HG03457 (cell line): ENCODE results near the gene NEURL4.
"Not testable (repeated sequence)": the region's sequence is repeated elsewhere in the genome, so short reads cannot be mapped to it uniquely, and the experiment has no call there.

Source experiments
- ATAC-seq: cut with Tn5 transposase; IDR thresholded peaks from one replicate; pipeline ENCODE4 v1.9.1; 2021; ENCODE audit warnings: moderate number of reproducible peaks; ENCODE audit not compliant: unreplicated experiment

Gene NEURL4

DNA sequence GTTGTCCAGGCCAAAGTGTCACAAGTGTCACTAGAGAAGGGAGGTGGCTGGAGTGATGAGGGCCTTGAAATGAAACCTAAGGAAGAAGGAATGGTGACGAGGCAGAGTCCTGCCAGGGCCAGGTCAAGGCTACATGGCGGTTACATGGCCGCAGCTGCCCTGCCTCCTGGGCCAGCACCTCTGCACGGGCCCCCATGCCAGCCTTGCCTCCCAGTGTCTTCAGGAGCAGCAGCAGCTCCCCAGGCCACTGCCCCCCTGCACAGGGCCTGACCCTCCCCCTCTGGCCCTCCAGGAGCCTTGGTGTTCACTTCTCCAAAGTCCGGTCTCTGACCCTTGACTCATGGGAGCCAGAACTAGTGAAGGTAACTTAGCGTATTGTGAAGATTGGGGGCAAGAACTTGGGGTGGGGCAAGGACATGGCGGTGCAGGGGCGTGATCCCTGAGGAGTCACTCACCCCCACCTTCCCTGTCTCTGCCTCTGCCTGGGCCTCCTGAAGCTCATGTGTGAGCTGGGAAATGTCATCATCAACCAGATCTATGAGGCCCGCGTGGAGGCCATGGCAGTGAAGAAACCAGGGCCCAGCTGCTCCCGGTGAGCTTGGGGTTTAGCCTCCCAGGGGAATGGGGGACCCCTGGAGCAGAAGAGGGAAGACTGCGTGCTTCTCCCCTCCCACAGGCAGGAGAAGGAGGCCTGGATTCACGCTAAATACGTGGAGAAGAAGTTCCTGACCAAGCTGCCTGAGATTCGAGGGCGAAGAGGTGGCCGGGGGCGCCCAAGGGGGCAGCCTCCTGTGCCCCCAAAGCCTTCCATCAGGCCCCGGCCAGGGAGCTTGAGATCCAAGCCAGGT is 18.7 kb upstream of the NEURL4 start:
- no peak for ATAC-seq

DNA sequence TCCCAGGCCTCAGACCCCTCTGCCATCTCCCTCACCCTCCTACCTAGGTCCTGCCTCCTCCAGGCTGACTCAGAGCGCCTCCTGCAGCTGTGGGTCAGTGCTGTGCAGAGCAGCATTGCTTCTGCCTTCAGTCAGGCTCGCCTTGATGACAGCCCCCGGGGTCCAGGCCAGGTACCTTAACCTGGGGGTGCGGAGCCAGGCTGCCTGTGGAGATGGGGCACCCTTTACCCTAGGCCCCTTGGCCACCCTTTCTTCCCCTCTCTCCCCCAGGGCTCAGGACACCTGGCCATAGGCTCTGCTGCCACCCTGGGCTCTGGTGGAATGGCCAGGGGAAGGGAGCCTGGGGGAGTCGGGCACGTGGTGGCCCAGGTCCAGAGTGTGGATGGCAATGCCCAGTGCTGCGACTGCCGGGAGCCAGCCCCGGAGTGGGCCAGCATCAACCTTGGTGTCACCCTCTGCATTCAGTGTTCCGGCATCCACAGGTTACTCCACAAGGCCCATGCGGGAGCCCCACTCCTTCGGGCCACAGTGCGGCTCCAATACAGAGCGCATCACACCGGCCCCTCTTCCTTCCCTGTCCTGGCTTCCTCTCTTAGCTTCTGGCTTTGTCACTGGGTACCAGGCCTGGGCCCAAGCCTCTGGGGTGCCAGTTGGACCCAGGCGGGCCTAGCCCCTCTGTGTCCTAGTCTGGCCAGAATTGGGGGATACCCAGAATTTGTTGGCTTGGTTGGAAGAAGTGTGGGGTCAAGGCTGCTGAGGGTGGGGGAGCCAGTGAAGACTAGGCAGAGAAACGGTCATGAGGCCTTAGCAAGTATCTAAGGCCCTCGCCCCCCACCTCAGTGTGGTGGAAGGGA is 17.9 kb upstream of the NEURL4 start:
- ATAC-seq, result no peak

- no peak for ATAC-seq
Observed at GRCh38 chr17:7343250-7343649, 14.1 kb upstream of the NEURL4 start.

GRCh38 chr17:7341842-7342241 is 12.7 kb upstream of the NEURL4 start:
- ATAC-seq, result no peak

GRCh38 chr17:7340179-7340578 is 11.0 kb upstream of the NEURL4 start:
- no peak for ATAC-seq

GRCh38 chr17:7337600-7337999 is 8.5 kb upstream of the NEURL4 start:
- ATAC-seq, result not testable (repeated sequence)

GRCh38 chr17:7336240-7337175 is 7.4 kb upstream of the NEURL4 start, which contains the start of gene ACAP1:
TSS of gene ACAP1 (plus strand) at chr17:7336529. CDS start at chr17:7336735, 206 bp downstream.
- ATAC-seq, result no peak

DNA sequence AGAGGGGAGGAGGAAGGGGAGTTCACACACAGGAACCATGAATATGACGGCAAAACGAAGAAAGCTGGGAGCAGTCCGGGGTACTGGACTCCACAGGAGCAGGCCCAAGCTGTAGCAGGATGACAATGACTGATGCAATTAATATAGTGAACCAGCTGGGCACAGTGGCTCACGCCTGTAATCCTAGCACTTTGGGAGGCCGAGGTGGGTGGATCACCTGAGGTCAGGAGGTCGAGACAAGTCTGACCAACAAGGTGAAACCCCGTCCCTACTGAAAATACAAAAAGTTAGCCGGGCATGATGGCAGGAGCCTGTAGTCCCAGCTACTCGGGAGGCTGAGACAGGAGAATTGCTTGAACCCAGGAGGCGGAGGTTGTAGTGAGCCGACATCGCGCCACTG is 6.6 kb upstream of the NEURL4 start:
- not testable (repeated sequence) for ATAC-seq

DNA sequence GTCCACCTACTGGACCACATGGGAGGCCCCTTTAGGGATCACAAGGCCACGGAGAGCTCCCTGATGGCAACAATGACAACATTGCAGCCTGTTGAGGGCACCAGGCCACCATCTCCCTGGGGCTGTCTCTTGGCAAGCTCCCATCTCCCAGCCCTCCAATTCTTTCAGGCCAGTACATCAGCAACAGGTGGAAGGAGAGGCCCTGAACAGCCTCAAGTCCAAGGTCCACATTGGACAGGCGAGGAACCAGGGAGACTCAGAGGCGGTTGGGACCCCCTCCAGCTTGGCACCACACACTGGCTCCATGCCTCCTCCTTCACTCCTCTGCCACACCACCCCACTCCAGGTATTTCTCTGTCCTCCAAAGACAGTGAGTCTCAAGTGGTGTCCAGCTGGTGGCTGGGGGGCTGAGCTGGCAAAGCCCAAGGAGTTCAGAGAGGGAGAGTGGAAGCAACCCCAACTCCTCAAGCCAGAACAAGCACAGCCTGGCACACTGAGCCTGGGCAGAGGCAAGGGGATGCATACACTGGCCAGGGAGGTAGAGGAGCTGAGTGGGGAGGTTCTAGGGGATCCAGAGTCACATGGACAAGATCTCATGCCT is 5.9 kb upstream of the NEURL4 start:
- ATAC-seq, result no peak

GRCh38 chr17:7332600-7333069 is 3.5 kb upstream of the NEURL4 start:
- ATAC-seq, result not testable (repeated sequence)

DNA sequence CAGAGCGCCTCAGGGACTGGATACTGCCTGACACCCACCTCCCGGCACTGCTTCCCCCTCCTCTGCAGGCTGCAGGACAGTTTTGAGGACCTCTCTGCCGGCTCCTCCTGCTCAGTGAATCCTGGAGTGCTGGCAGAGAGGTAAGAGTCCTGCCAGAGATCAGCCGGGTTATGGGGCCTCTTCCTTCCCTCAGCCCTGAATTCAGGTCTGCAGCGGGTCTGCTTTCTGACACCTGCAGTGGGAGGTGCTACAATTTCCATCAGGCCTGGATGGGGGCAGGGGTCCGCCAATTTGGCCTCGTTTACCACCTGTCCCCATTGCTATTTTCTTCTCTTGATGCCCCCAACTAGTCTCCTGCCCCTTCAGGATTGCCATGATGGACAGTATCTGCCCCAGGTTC is 3.0 kb upstream of the NEURL4 start:
- ATAC-seq, result no peak

DNA sequence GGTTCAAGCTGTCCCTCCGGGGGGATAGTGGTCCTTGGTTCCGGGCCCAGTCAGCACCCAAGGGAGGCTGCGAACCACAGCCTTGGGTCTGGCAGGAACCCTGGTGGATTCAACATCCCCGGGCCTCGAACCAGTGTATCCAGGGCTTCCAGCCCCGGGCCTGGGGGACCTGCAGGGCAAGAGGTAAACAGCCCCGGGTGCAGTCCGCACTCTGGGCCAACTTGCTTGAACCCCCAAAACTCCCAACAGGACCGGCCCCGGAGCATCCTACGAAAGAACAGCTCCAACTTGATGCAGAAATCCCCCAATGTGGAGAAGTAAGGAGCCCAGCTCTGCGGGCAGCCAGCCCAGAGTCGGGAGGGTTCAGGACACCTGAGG is 1.5 kb upstream of the NEURL4 start:
- no peak for ATAC-seq

DNA sequence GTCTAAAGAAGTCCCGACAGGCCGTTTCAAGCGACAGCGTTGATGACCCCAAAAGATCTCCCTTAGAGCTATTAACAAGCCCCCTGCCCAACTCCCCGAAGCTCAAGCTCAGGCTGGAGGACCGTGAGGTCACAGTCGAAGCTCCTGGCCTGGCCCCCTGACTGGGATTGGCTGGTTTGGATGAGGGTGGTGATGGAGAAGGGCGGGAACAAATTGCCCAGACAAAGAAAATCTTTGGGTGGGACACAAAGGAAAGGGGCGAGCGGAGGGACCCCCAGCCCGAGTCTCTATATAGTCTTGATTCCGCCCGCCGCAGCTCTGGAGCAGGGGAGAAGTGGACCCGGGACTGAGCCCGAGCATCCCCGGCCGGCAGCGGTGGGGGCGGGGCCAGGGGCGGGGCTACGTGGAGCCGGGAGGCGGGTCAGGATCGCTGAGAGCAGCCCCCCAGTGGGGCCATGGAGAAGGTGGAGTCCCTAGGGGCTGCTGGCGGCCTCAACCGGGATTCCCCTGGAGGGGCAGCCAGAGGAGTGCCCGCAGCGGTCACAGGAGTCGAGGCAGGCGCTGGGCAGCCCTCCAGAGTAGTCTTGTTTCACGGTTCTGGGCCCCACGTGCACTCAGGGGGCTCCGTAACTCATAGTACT is 982 bp upstream of the NEURL4 start:
- ATAC-seq, result peak; percentile 36

DNA sequence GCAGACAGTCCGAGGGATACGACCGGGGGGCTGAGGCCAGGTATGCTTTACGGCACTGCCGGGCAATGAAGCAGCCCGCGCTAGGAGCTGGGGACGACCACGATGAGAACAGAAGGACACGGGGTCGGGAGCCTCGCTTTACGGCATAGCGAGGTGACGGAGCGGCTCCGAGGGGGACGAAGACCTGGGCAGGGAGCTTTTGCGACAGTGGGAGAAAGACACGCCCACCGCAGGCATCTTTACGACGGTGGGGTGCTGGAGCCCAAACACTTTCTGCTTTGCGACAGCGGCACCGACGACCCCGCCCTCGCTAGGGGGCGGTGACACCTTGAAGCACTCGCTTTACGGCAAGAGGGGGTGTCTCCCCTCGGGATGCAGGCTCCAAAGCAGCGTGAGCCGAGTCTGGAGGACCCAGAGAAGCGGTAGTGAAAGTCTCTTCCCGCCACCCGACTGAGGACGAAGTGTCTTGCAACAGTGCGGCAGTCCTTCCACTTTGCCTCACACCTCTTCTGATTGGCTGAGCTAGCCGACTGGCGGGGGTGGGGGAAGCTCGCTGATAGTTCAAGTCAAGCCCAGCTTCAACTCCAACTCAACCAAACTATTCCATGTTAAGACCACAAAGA is 350 bp upstream of the NEURL4 start:
- peak; percentile 47 for ATAC-seq

DNA sequence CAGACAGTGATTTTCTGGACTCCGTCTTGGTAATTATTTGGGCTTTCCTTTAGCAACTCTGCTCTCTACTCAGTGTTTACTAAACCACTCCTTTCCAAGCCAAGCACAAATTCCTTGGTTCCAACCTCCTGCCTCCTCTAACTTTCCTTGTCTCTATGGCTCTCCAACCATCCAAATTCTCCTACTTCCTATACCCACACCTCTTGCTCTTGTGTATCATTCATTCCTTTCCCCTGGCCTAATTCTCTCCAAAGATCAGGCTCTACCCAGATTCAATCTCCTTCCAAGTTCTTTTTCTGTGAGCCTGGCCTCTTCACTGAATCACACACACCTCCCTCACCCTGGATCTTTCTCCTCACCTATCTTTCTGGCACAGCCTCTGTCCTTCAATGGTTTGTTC is 1.1 kb downstream of the NEURL4 start:
- ATAC-seq, result no peak

DNA sequence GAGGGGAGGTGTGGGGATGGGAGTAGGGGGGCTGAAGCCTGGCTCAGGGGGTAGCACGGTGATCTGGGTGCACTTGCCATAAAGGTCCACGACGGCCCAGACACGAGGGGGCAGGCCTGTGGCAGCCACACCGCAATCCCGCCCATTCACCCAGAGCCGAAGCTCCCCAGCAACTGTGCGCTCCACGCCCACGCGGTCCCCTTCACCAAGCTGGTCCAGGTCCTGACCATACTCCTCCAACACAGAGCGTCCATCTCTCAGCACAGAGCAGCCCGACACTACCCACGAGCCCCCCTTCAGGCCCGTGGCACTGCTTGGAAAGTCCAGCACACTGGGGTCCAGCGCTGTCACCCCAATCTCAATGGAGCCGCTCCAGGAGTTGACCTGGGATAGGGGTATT is 1.6 kb downstream of the NEURL4 start:
- no peak for ATAC-seq

DNA sequence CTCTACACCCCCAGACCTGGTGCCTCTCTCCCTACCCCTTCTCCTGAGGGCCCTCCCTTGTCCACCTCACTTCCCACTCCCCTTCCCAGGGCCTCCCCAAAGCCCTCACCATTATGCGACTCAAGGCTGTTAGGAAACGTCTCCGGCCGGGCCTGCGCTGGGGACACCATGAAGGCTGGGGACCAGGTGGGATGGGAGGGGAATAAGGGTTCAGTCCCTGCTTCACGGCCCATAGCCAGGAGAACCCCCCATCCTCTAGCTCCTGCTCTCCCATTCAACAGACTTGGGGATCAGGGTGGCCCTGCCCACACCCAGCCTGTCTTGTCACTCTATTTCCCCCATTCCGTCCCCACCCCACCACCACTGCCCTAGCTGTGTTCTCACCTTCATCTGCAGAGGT is 2.1 kb downstream of the NEURL4 start:
- no peak for ATAC-seq

GRCh38 chr17:7326186-7326585 is 2.9 kb downstream of the NEURL4 start:
- no peak for ATAC-seq

GRCh38 chr17:7325031-7325528 is 4.1 kb downstream of the NEURL4 start:
- ATAC-seq, result no peak
